HepG2 (cell line): ENCODE measurements around the gene C17orf75. TPM values are rescaled to one million over a fixed set of nuclear protein-coding genes. Genes with fewer than 3 reads are reported as not detected.

Experiments used
- ATAC-seq: fragments of 200-7000 bp; cut with Tn5 transposase; 3 replicates; pipeline ENCODE4 v1.9.1; 2020; ENCODE audit warnings: mild to moderate bottlenecking, moderate library complexity
- BruUV-seq: library from RNA; stranded (reverse); fragments of 400-500 nt; replicated peaks from 2 replicates; lab custom pipeline; 2021; lab: Mats Ljungman, UMichigan
- CTCF ChIA-PET: fragments of 300-600 bp; formaldehyde crosslinking; extraction: SDS; loops from one replicate; lab custom pipeline; 2021; ENCODE audit warnings: low total read pairs, inconsistent platforms, low intra/inter-chr PET ratio; lab: Yijun Ruan, JAX
- POLR2A ChIA-PET: fragments of 350-600 bp; sonication (Branson Sonifier 250); formaldehyde crosslinking; loops from one replicate; lab custom pipeline; 2020; ENCODE audit warnings: antibody characterized with exemption, inconsistent platforms; lab: Yijun Ruan, JAX
- DNase-seq: peaks from one replicate; pipeline ENCODE4 v3.0.0-alpha.2; 2015; ENCODE audit warnings: low spot score
- FAIRE-seq: peaks from 3 replicates; lab custom pipeline; 2011; peaks lifted over from hg19 to GRCh38; lab: Jason Lieb, UNC
- H2AFZ ChIP-seq: one replicate; pipeline ENCODE4 v1.6.1; 2011; ENCODE audit warnings: low read length, inconsistent platforms
- H3K27ac ChIP-seq: fragments of 300-600 bp; 3 replicates; pipeline ENCODE4 v1.8.0; 2011; ENCODE audit warnings: mixed run types, mild to moderate bottlenecking, mixed read lengths, low read length, inconsistent platforms; ENCODE audit not compliant: insufficient read depth; ENCODE audit errors: extremely low read length
- H3K27me3 ChIP-seq, 2 experiments: fragments of 200-600 bp in 1 of 2; 2 replicates in 1 of 2; 3 replicates in 1 of 2; pipeline versions ENCODE4 v1.6.0 to v1.8.0; 2011; ENCODE audit warnings: low read length in 2 of 2, mild to moderate bottlenecking in 2 of 2, moderate library complexity in 2 of 2, inconsistent platforms in 1 of 2; ENCODE audit not compliant: insufficient read depth in 2 of 2, control insufficient read depth in 1 of 2
- H3K36me3 ChIP-seq, 2 experiments: fragments of 200-600 bp in 1 of 2; replicated peaks in 1 of 2; 2 replicates in 1 of 2; 3 replicates in 1 of 2; pipeline versions ENCODE4 v1.5.1 to v1.8.0; 2011; ENCODE audit warnings: low read length in 2 of 2, inconsistent platforms in 1 of 2; ENCODE audit not compliant: insufficient read depth in 2 of 2, control insufficient read depth in 1 of 2
- H3K4me1 ChIP-seq: 2 replicates; pipeline ENCODE4 v1.5.1; 2012; ENCODE audit warnings: low read length, inconsistent platforms; ENCODE audit not compliant: insufficient read depth
- H3K4me2 ChIP-seq: 2 replicates; pipeline ENCODE4 v1.6.0; 2011; ENCODE audit warnings: low read depth, low read length, inconsistent platforms
- H3K4me3 ChIP-seq, 3 experiments: fragments of 200-600 bp in 1 of 3; sonication (generic), shearing (Covaris generic) in 1 of 3; replicated peaks in 1 of 3; 2 replicates each; pipeline ENCODE4 v1.5.1; 2011 to 2016; ENCODE audit warnings: low read length in 3 of 3, inconsistent platforms in 2 of 3, low read depth in 2 of 3, mild to moderate bottlenecking in 2 of 3, control low read depth in 1 of 3, mixed read lengths in 1 of 3; ENCODE audit not compliant: insufficient read depth in 1 of 3
- H3K79me2 ChIP-seq: one replicate; pipeline ENCODE4 v1.6.1; 2011; ENCODE audit warnings: low read length, inconsistent platforms; ENCODE audit not compliant: insufficient read depth
- H3K9ac ChIP-seq: 2 replicates; pipeline ENCODE4 v1.6.0; 2011; ENCODE audit warnings: mild to moderate bottlenecking, low read depth, low read length, inconsistent platforms; ENCODE audit not compliant: insufficient read depth
- H3K9me3 ChIP-seq: 2 replicates; pipeline ENCODE4 v1.5.1; 2012; ENCODE audit warnings: mild to moderate bottlenecking, low read length
- H4K20me1 ChIP-seq: 2 replicates; pipeline ENCODE4 v1.6.0; 2011; ENCODE audit warnings: inconsistent platforms, mild to moderate bottlenecking, low read length, moderate library complexity; ENCODE audit not compliant: insufficient read depth
- AKNA ChIP-seq: sonication (generic); formaldehyde crosslinking; IDR thresholded peaks from 2 replicates; pipeline ENCODE4 v1.4.0; 2020; ENCODE audit warnings: missing genetic modification reagents, borderline replicate concordance
- GATAD1 ChIP-seq: IDR thresholded peaks from 2 replicates; pipeline ENCODE4 v1.6.1; 2016; ENCODE audit warnings: missing genetic modification reagents, missing compliant biosample characterization
- MAZ ChIP-seq, 2 experiments: sonication (generic) in 1 of 2; formaldehyde crosslinking in 1 of 2; IDR thresholded peaks; 2 replicates each; pipeline versions ENCODE4 v1.5.0 to v1.6.1; 2012 to 2020; ENCODE audit warnings: low read depth in 2 of 2, mild to moderate bottlenecking in 2 of 2, borderline replicate concordance in 1 of 2, improper control_type of control experiment in 1 of 2, low read length in 1 of 2, missing genetic modification reagents in 1 of 2, moderate library complexity in 1 of 2
- MEF2D ChIP-seq: sonication (generic); formaldehyde crosslinking; IDR thresholded peaks from 2 replicates; pipeline ENCODE4 v1.5.1; 2020; ENCODE audit warnings: mild to moderate bottlenecking, missing genetic modification reagents
- POLR2A ChIP-seq, 2 experiments: IDR thresholded peaks; 2 replicates each; pipeline ENCODE4 v1.6.1; 2011; ENCODE audit warnings: low read depth in 2 of 2, low read length in 2 of 2, mild to moderate bottlenecking in 1 of 2, moderate library complexity in 1 of 2; ENCODE audit not compliant: insufficient read depth in 1 of 2
- SIN3A ChIP-seq: IDR thresholded peaks from 2 replicates; pipeline ENCODE4 v1.6.1; 2011; ENCODE audit warnings: low read depth, mild to moderate bottlenecking, control low read depth, low read length, borderline replicate concordance
- SP1 ChIP-seq, 2 experiments: fragments of 450-650 bp in 1 of 2; sonication (generic) in 1 of 2; formaldehyde crosslinking in 1 of 2; IDR thresholded peaks; 2 replicates each; pipeline versions ENCODE4 v1.4.0 to v1.6.1; 2016 to 2020; ENCODE audit warnings: missing genetic modification reagents in 1 of 2
- TRAFD1 ChIP-seq: sonication (generic); formaldehyde crosslinking; IDR thresholded peaks from 2 replicates; pipeline ENCODE4 v1.5.1; 2020; ENCODE audit warnings: missing genetic modification reagents, mild to moderate bottlenecking, borderline replicate concordance
- ZBTB14 ChIP-seq: sonication (generic); formaldehyde crosslinking; IDR thresholded peaks from 2 replicates; pipeline ENCODE4 v1.4.0; 2020; ENCODE audit warnings: missing genetic modification reagents
- ZIK1 ChIP-seq: sonication (generic); formaldehyde crosslinking; IDR thresholded peaks from 2 replicates; pipeline ENCODE4 v1.5.0; 2020; ENCODE audit warnings: mild to moderate bottlenecking, low read depth, missing genetic modification reagents, borderline replicate concordance
- ZNF264 ChIP-seq: sonication (generic); formaldehyde crosslinking; IDR thresholded peaks from 2 replicates; pipeline ENCODE4 v1.4.0; 2020; ENCODE audit warnings: missing genetic modification reagents
- ZNF451 ChIP-seq: sonication (generic); formaldehyde crosslinking; IDR thresholded peaks from 2 replicates; pipeline ENCODE4 v1.5.0; 2020; ENCODE audit warnings: mild to moderate bottlenecking, missing genetic modification reagents
- WGBS: methylation state at CpG from one replicate; pipeline ENCODE4 v1.1.6; 2017; ENCODE audit warnings: low lambda C conversion rate; 5-methylcytosine and 5-hydroxymethylcytosine counted together
- in situ Hi-C: cut with HindIII; loops from 2 replicates; pipeline ENCODE4 v1.10.0; 2017; ENCODE audit warnings: low pct_unique_long_range_greater_than_20kb; ENCODE audit not compliant: extremely low pct_ligation_motif_present
- intact Hi-C: fragments of 100-400 bp; cut with micrococcal nuclease; formaldehyde crosslinking; loops from one replicate; pipeline ENCODE4 v1.10.0; 2022; ENCODE audit not compliant: unreplicated experiment
- polyA plus RNA-seq, 8 experiments: library from polyadenylated mRNA; depleted of rRNA in 3 of 8; stranded (reverse) in 7 of 8; unstranded in 1 of 8; fragments of >200 nt; fragmentation: Illumina TruSeq in 4 of 8; extraction: Trizol in 4 of 8; gene quantifications; 2 replicates each; pipeline versions ENCODE4 v1.2.1 to v1.2.3, GENCODE V29; 2011 to 2016; ENCODE audit warnings: low read depth in 4 of 8, missing spikeins in 1 of 8, mixed read lengths in 1 of 8; ENCODE audit not compliant: insufficient read depth in 1 of 8
- total RNA-seq, 5 experiments: library from RNA; depleted of rRNA; stranded (reverse); fragments of >200 nt; fragmentation: Illumina TruSeq; extraction: Trizol; gene quantifications; 2 replicates each; pipeline ENCODE4 v1.2.3, GENCODE V29; 2016; ENCODE audit warnings: low read depth in 1 of 5

C17orf75 gene
- total and polyA plus RNA-seq, 2 of the 13 experiments (the other 11 are each of a cell fraction or from before 2014, with no cell fraction given) = 16.2 to 33.0 TPM

GRCh38 chr17:32341141-32341856 lies 674 bp downstream of the C17orf75 start:
- Histone ChIP-seq H3K4me3 (peak overlapping the region; percentile 78 to 84 (median 81)), H3K27me3 (no peaks in the 10 kb centered on the region), H3K27ac (peak overlapping the region; percentile 88), H3K9ac (peak overlapping the region; percentile 69), H2AFZ (peak overlapping the region; percentile 9), H3K4me1 (peaks cover 21% of the 10 kb centered on the region), H3K36me3 (peaks cover 1 to 6% of the 10 kb centered on the region in 2 experiments; a peak in 2 of 5 replicates), H3K79me2 (no peaks in the 10 kb centered on the region), H4K20me1 (no peaks in the 10 kb centered on the region), H3K9me3 (no peaks in the 10 kb centered on the region), H3K4me2 (peak overlapping the region; percentile 71)
- ChIA-PET CTCF (no interaction called here), POLR2A (interaction anchor here (0.7 to 2.5 kb wide), 7 partner anchors 9 to 103 kb away, joined by 3 to 10 read pairs (median 5); partner anchors contain the start of gene PSMD11)
- intact Hi-C loops (no loop called here), in situ Hi-C loops (no loop called here)
- DNase-seq (peak; percentile 58), ATAC-seq (peak; percentile 58), FAIRE-seq (peak; percentile 70)
- BruUV-seq = TSS peak; percentile 55
- 4% methylated on average over 12 of the region's 13 CpGs for whole genome bisulfite sequencing
- TF ChIP-seq SP1 (IDR thresholded peaks at IDR 0.05) (no peak), SP1 (CRISPR knock-in tag; IDR thresholded peaks at IDR 0.05) (0 out of 2 replicates have a peak, but pooled peaks have one; percentile 44), GATAD1 (peak; percentile 62; the same call in 1 of the 2 replicates), AKNA (CRISPR knock-in tag) (no peak), ZIK1 (no peak), ZNF451 (CRISPR knock-in tag) (no peak), ZBTB14 (CRISPR knock-in tag) (no peak), SIN3A (no peak), ZNF264 (no peak), MAZ (IDR thresholded peaks at IDR 0.05; ENCODE audit: borderline replicate concordance, low read depth, low read length) (no peak), MAZ (CRISPR knock-in tag; IDR thresholded peaks at IDR 0.05; ENCODE audit: low read depth) (0 out of 2 replicates have a peak, but pooled peaks have one; percentile 2), MEF2D (CRISPR knock-in tag) (0 out of 2 replicates have a peak, but pooled peaks have one; percentile 48), POLR2A (IDR thresholded peaks at IDR 0.05; ENCODE audit: insufficient read depth in 1 of 2, low read depth in 2 of 2, low read length in 2 of 2) (no peak), TRAFD1 (0 out of 2 replicates have a peak, but pooled peaks have one; percentile 59)
